Natural killer cell treated with Interleukin-12 subunit alpha and Interleukin-12 subunit beta and Interleukin-15 and Interleukin-18, amount 100 ng/mL, for 72 hours (primary cell): ENCODE results near the gene MX1. TPM values are rescaled to one million over a fixed set of nuclear protein-coding genes. Genes with fewer than 3 reads are reported as not detected.
A peak's percentile ranks its signal among the peaks of the same experiment; 100 is the strongest.

Experiments used
- ATAC-seq, 2 donors: fragments of 150-1000 bp; cut with Tn5 transposase in 1 of 2; sonication (Bioruptor Pico), chemical (Tn5 transposase) in 1 of 2; 2 replicates each; pipeline ENCODE4 v1.10.0; 2021
- DNase-seq: peaks from one replicate; pipeline ENCODE4 v3.0.0; 2022; ENCODE audit warnings: low spot score
- H3K27ac Mint-ChIP-seq, 2 donors: 1 replicate in 1 of 2; 2 replicates in 1 of 2; pipeline ENCODE4 v1.8.0; 2022; ENCODE audit warnings: mixed read lengths in 2 of 2, mild to moderate bottlenecking in 1 of 2, moderate library complexity in 1 of 2
- H3K27me3 Mint-ChIP-seq, 2 donors: 1 replicate in 1 of 2; 2 replicates in 1 of 2; pipeline ENCODE4 v1.8.0; 2022; ENCODE audit warnings: mixed read lengths in 2 of 2
- H3K36me3 Mint-ChIP-seq: one replicate; pipeline ENCODE4 v1.8.0; 2022; ENCODE audit warnings: mixed read lengths
- H3K4me1 Mint-ChIP-seq, 2 donors: 1 replicate in 1 of 2; 2 replicates in 1 of 2; pipeline ENCODE4 v1.8.0; 2022; ENCODE audit warnings: low read depth in 2 of 2, mixed read lengths in 2 of 2, mild to moderate bottlenecking in 1 of 2
- H3K4me3 Mint-ChIP-seq: one replicate; pipeline ENCODE4 v1.8.0; 2022; ENCODE audit warnings: mixed read lengths
- H3K9me3 Mint-ChIP-seq: 2 replicates; pipeline ENCODE4 v1.8.0; 2022; ENCODE audit warnings: mixed read lengths
- total RNA-seq, 2 donors: library from RNA; stranded (reverse); gene quantifications; one replicate each; pipeline ENCODE4 v1.2.3, GENCODE V29; 2022

MX1 gene
- total RNA-seq, 2 donors from 2014 or later: 10.9 to 19.2 TPM

- H3K27me3 Mint-ChIP-seq: peaks cover 14 to 17% of the 10 kb centered on the region in 2 donors
- ATAC-seq (no peak), DNase-seq (no peak)
- no peaks in the 10 kb centered on the region for H3K36me3 Mint-ChIP-seq
- H3K27ac Mint-ChIP-seq: no peak overlapping the region
- H3K4me1 Mint-ChIP-seq: peaks cover 22 to 24% of the 10 kb centered on the region in 2 donors
- H3K4me3 Mint-ChIP-seq: no peak overlapping the region
- H3K9me3 Mint-ChIP-seq: no peaks in the 10 kb centered on the region
Measured at GRCh38 chr21:41472753-41473548, 46.9 kb downstream of the MX1 start.

GRCh38 chr21:41475714-41476420 lies 49.8 kb downstream of the MX1 start:
- H3K36me3 Mint-ChIP-seq: no peaks in the 10 kb centered on the region
- peaks cover 8 to 13% of the 10 kb centered on the region in 2 donors for H3K4me1 Mint-ChIP-seq
- H3K27me3 Mint-ChIP-seq: peaks cover 0 to 3% of the 10 kb centered on the region in 2 donors
- ATAC-seq (no peak), DNase-seq (no peak)
- H3K9me3 Mint-ChIP-seq: no peaks in the 10 kb centered on the region
- no peak overlapping the region for H3K27ac Mint-ChIP-seq
- H3K4me3 Mint-ChIP-seq: no peak overlapping the region

GRCh38 chr21:41477641-41478318 lies 51.7 kb downstream of the MX1 start:
- DNase-seq (no peak), ATAC-seq (no peak)
- H3K9me3 Mint-ChIP-seq: no peaks in the 10 kb centered on the region
- H3K36me3 Mint-ChIP-seq: no peaks in the 10 kb centered on the region
- peaks cover 8 to 13% of the 10 kb centered on the region in 2 donors for H3K4me1 Mint-ChIP-seq
- no peak overlapping the region for H3K27ac Mint-ChIP-seq
- H3K27me3 Mint-ChIP-seq: peaks cover 6 to 8% of the 10 kb centered on the region in 2 donors
- no peak overlapping the region for H3K4me3 Mint-ChIP-seq

- peak overlapping the region; percentile 36 for H3K4me3 Mint-ChIP-seq
- DNase-seq: no peak
- no peaks in the 10 kb centered on the region for H3K9me3 Mint-ChIP-seq
- H3K27ac Mint-ChIP-seq: no peak overlapping the region
- peaks cover 8 to 13% of the 10 kb centered on the region in 2 donors for H3K4me1 Mint-ChIP-seq
- no peaks in the 10 kb centered on the region for H3K36me3 Mint-ChIP-seq
- peak in 1 of 2 donors; percentile 29 for ATAC-seq
- peaks cover 9 to 11% of the 10 kb centered on the region in 2 donors for H3K27me3 Mint-ChIP-seq
Measured at GRCh38 chr21:41478319-41479177, 52.5 kb downstream of the MX1 start.

GRCh38 chr21:41479686-41480085 lies 53.6 kb downstream of the MX1 start:
- Mint-ChIP-seq H3K36me3 (no peaks in the 10 kb centered on the region), H3K9me3 (no peaks in the 10 kb centered on the region), H3K4me3 (no peak overlapping the region), H3K27ac (no peak overlapping the region), H3K27me3 (peaks cover 9 to 11% of the 10 kb centered on the region in 2 donors), H3K4me1 (peaks cover 8 to 13% of the 10 kb centered on the region in 2 donors)
- ATAC-seq (no peak), DNase-seq (no peak)

GRCh38 chr21:41480086-41480690 lies 54.1 kb downstream of the MX1 start:
- DNase-seq (no peak), ATAC-seq (peak in 1 of 2 donors; percentile 20)
- H3K27ac Mint-ChIP-seq: no peak overlapping the region
- no peaks in the 10 kb centered on the region for H3K36me3 Mint-ChIP-seq
- no peaks in the 10 kb centered on the region for H3K9me3 Mint-ChIP-seq
- peaks cover 8 to 13% of the 10 kb centered on the region in 2 donors for H3K4me1 Mint-ChIP-seq
- no peak overlapping the region for H3K4me3 Mint-ChIP-seq
- H3K27me3 Mint-ChIP-seq: peaks cover 9 to 11% of the 10 kb centered on the region in 2 donors

- DNase-seq: no peak
- Mint-ChIP-seq H3K27me3 (peaks cover 9 to 11% of the 10 kb centered on the region in 2 donors), H3K9me3 (no peaks in the 10 kb centered on the region), H3K36me3 (no peaks in the 10 kb centered on the region), H3K4me3 (no peak overlapping the region), H3K4me1 (peaks cover 8 to 13% of the 10 kb centered on the region in 2 donors), H3K27ac (no peak overlapping the region)
- no peak for ATAC-seq
Measured at GRCh38 chr21:41481191-41481590, 55.2 kb downstream of the MX1 start.

GRCh38 chr21:41482301-41482700 lies 56.3 kb downstream of the MX1 start:
- peaks cover 9 to 20% of the 10 kb centered on the region in 2 donors for H3K27me3 Mint-ChIP-seq
- peaks cover 8 to 13% of the 10 kb centered on the region in 2 donors for H3K4me1 Mint-ChIP-seq
- no peak for ATAC-seq
- H3K36me3 Mint-ChIP-seq: no peaks in the 10 kb centered on the region
- DNase-seq: no peak
- no peak overlapping the region for H3K27ac Mint-ChIP-seq
- no peaks in the 10 kb centered on the region for H3K9me3 Mint-ChIP-seq
- H3K4me3 Mint-ChIP-seq: no peak overlapping the region

- Mint-ChIP-seq H3K9me3 (no peaks in the 10 kb centered on the region), H3K4me1 (peaks cover 8 to 9% of the 10 kb centered on the region in 2 donors), H3K4me3 (no peak overlapping the region), H3K36me3 (no peaks in the 10 kb centered on the region), H3K27ac (no peak overlapping the region), H3K27me3 (peaks cover 9 to 20% of the 10 kb centered on the region in 2 donors)
- DNase-seq (no peak), ATAC-seq (no peak)
Measured at GRCh38 chr21:41482980-41483379, 56.9 kb downstream of the MX1 start.

GRCh38 chr21:41483415-41483814 lies 57.4 kb downstream of the MX1 start:
- H3K4me1 Mint-ChIP-seq: peaks cover 6% of the 10 kb centered on the region in 2 donors
- no peaks in the 10 kb centered on the region for H3K36me3 Mint-ChIP-seq
- H3K27ac Mint-ChIP-seq: no peak overlapping the region
- no peak for DNase-seq
- peaks cover 9 to 20% of the 10 kb centered on the region in 2 donors for H3K27me3 Mint-ChIP-seq
- H3K4me3 Mint-ChIP-seq: no peak overlapping the region
- ATAC-seq: no peak
- no peaks in the 10 kb centered on the region for H3K9me3 Mint-ChIP-seq

- Mint-ChIP-seq H3K27me3 (peaks cover 7 to 20% of the 10 kb centered on the region in 2 donors), H3K27ac (no peak overlapping the region), H3K4me1 (peaks cover under 1% of the 10 kb centered on the region in 2 donors), H3K9me3 (no peaks in the 10 kb centered on the region), H3K36me3 (no peaks in the 10 kb centered on the region), H3K4me3 (no peak overlapping the region)
- no peak for ATAC-seq
- DNase-seq: no peak
Measured at GRCh38 chr21:41483973-41484372, 57.9 kb downstream of the MX1 start.

- Mint-ChIP-seq H3K36me3 (no peaks in the 10 kb centered on the region), H3K9me3 (no peaks in the 10 kb centered on the region), H3K4me3 (no peak overlapping the region), H3K27me3 (peaks cover 9 to 20% of the 10 kb centered on the region in 2 donors), H3K27ac (no peak overlapping the region), H3K4me1 (no peaks in the 10 kb centered on the region)
- no peak for ATAC-seq
- no peak for DNase-seq
Measured at GRCh38 chr21:41487082-41487481, 61.0 kb downstream of the MX1 start.

GRCh38 chr21:41488080-41488479 lies 62.0 kb downstream of the MX1 start:
- ATAC-seq (no peak), DNase-seq (no peak)
- H3K9me3 Mint-ChIP-seq: no peaks in the 10 kb centered on the region
- no peaks in the 10 kb centered on the region for H3K36me3 Mint-ChIP-seq
- H3K4me3 Mint-ChIP-seq: no peak overlapping the region
- no peaks in the 10 kb centered on the region for H3K4me1 Mint-ChIP-seq
- no peak overlapping the region for H3K27ac Mint-ChIP-seq
- H3K27me3 Mint-ChIP-seq: peaks cover 5 to 14% of the 10 kb centered on the region in 2 donors
